SU-DHL-6 (cell line): ENCODE results near the gene GRAMD2B.

Experiments
- EZH2phosphoT487 ChIP-seq: fragments of 200-600 bp; sonication (generic), shearing (Covaris generic); conservative IDR thresholded peaks from 2 replicates; pipeline ENCODE4 v1.6.1; 2018; ENCODE audit warnings: mild to moderate bottlenecking, antibody characterized with exemption, low read length, moderate library complexity, mixed read lengths
- TF ChIP-seq, protein P1 (sequence below): fragments of 200-600 bp; sonication (generic); IDR thresholded peaks from one replicate; pipeline ENCODE4 v1.5.1; 2017; ENCODE audit warnings: antibody characterized with exemption, mild to moderate bottlenecking, low read length, moderate library complexity; ENCODE audit not compliant: insufficient read depth, poor library complexity, severe bottlenecking

DNA sequence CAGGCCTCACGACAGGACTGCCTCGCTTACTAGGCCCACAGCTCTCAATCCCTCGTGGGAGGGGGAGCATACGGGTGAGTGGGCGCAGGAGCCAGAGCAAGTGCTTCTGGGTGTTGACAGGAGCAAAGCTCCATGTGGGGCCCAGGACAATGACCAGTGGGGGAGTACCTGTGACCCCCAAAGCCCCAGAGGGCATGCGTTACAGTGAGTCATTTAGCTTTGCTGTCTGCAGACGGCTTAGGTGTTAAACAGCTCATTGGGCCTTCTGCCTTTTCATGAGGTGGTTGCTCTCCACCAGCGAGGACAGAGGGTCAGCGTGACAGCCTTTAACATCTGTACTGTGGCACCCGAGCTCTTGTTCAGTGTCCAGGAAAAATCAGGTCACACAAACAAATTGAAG is 78.2 kb downstream of the GRAMD2B start:
- TF ChIP-seq, protein P1, sequence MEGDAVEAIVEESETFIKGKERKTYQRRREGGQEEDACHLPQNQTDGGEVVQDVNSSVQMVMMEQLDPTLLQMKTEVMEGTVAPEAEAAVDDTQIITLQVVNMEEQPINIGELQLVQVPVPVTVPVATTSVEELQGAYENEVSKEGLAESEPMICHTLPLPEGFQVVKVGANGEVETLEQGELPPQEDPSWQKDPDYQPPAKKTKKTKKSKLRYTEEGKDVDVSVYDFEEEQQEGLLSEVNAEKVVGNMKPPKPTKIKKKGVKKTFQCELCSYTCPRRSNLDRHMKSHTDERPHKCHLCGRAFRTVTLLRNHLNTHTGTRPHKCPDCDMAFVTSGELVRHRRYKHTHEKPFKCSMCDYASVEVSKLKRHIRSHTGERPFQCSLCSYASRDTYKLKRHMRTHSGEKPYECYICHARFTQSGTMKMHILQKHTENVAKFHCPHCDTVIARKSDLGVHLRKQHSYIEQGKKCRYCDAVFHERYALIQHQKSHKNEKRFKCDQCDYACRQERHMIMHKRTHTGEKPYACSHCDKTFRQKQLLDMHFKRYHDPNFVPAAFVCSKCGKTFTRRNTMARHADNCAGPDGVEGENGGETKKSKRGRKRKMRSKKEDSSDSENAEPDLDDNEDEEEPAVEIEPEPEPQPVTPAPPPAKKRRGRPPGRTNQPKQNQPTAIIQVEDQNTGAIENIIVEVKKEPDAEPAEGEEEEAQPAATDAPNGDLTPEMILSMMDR = no peak
- TF ChIP-seq EZH2phosphoT487 = no peak
